HepG2 (cell line): ENCODE measurements around the gene RUNX3. TPM values are rescaled to one million over a fixed set of nuclear protein-coding genes. Genes with fewer than 3 reads are reported as not detected.

Source experiments
- CEBPB ChIP-seq: IDR thresholded peaks from 2 replicates; pipeline ENCODE4 v1.6.1; 2011; ENCODE audit warnings: low read depth, low read length, improper control_type of control experiment, borderline replicate concordance
- CHD4 ChIP-seq: fragments of 200-600 bp; sonication (generic); IDR thresholded peaks from 2 replicates; pipeline ENCODE4 v1.7.0; 2017; ENCODE audit warnings: mild to moderate bottlenecking, low read length, borderline replicate concordance
- ISX ChIP-seq: sonication (generic); formaldehyde crosslinking; conservative IDR thresholded peaks from 2 replicates; pipeline ENCODE4 v1.5.0; 2020; ENCODE audit warnings: missing genetic modification reagents
- MAF1 ChIP-seq: sonication (generic); formaldehyde crosslinking; IDR thresholded peaks from 2 replicates; pipeline ENCODE4 v1.5.0; 2020; ENCODE audit warnings: missing genetic modification reagents, borderline replicate concordance
- MTA1 ChIP-seq: sonication (generic); formaldehyde crosslinking; IDR thresholded peaks from 2 replicates; pipeline ENCODE4 v1.4.0; 2020; ENCODE audit warnings: missing genetic modification reagents, mild to moderate bottlenecking, borderline replicate concordance
- MTF1 ChIP-seq: sonication (generic); formaldehyde crosslinking; IDR thresholded peaks from 2 replicates; pipeline ENCODE4 v1.5.0; 2020; ENCODE audit warnings: missing genetic modification reagents
- NFATC3 ChIP-seq: sonication (generic); formaldehyde crosslinking; IDR thresholded peaks from 2 replicates; pipeline ENCODE4 v1.5.1; 2020; ENCODE audit warnings: mild to moderate bottlenecking, missing genetic modification reagents
- PHF20 ChIP-seq: sonication (generic); formaldehyde crosslinking; IDR thresholded peaks from 2 replicates; pipeline ENCODE4 v1.5.0; 2020; ENCODE audit warnings: mild to moderate bottlenecking, missing genetic modification reagents
- POLR2G ChIP-seq: fragments of 200-400 bp; formaldehyde crosslinking; IDR thresholded peaks from 2 replicates; pipeline ENCODE4 v1.6.1; 2018; ENCODE audit warnings: mild to moderate bottlenecking, low read depth, low read length, moderate library complexity
- RORA ChIP-seq: sonication (generic); formaldehyde crosslinking; IDR thresholded peaks from 2 replicates; pipeline ENCODE4 v1.5.0; 2020; ENCODE audit warnings: mild to moderate bottlenecking, missing genetic modification reagents, moderate library complexity
- SAP130 ChIP-seq: IDR thresholded peaks from 2 replicates; pipeline ENCODE4 v1.6.1; 2016; ENCODE audit warnings: low read depth
- SIX4 ChIP-seq: sonication (generic); formaldehyde crosslinking; IDR thresholded peaks from 2 replicates; pipeline ENCODE4 v1.4.0; 2020; ENCODE audit warnings: missing genetic modification reagents
- SP1 ChIP-seq, 2 experiments: fragments of 450-650 bp in 1 of 2; sonication (generic) in 1 of 2; formaldehyde crosslinking in 1 of 2; IDR thresholded peaks; 2 replicates each; pipeline versions ENCODE4 v1.4.0 to v1.6.1; 2016 to 2020; ENCODE audit warnings: missing genetic modification reagents in 1 of 2
- SRF ChIP-seq: IDR thresholded peaks from 2 replicates; pipeline ENCODE4 v1.6.1; 2011; ENCODE audit warnings: mild to moderate bottlenecking, low read depth, low read length, moderate library complexity
- TCF12 ChIP-seq, 2 experiments: fragments of 450-650 bp in 1 of 2; sonication (generic) in 1 of 2; formaldehyde crosslinking in 1 of 2; IDR thresholded peaks; 2 replicates each; pipeline versions ENCODE4 v1.6.1 to v1.8.0; 2017 to 2022; ENCODE audit warnings: antibody characterized with exemption in 1 of 2, mild to moderate bottlenecking in 1 of 2, missing genetic modification reagents in 1 of 2, moderate library complexity in 1 of 2
- U2AF2 ChIP-seq: fragments of 200-400 bp; formaldehyde crosslinking; IDR thresholded peaks from 2 replicates; pipeline ENCODE4 v1.6.1; 2017; ENCODE audit warnings: low read depth, mild to moderate bottlenecking, low read length
- ZEB1 ChIP-seq: IDR thresholded peaks from 2 replicates; pipeline ENCODE4 v1.6.1; 2012; ENCODE audit warnings: mild to moderate bottlenecking, low read depth, inconsistent platforms; ENCODE audit not compliant: insufficient replicate concordance
- ZFP37 ChIP-seq: sonication (generic); formaldehyde crosslinking; IDR thresholded peaks from 2 replicates; pipeline ENCODE4 v1.4.0; 2020; ENCODE audit warnings: missing genetic modification reagents, borderline replicate concordance
- ZKSCAN5 ChIP-seq: sonication (generic); formaldehyde crosslinking; IDR thresholded peaks from 2 replicates; pipeline ENCODE4 v1.5.1; 2020; ENCODE audit warnings: mild to moderate bottlenecking, missing genetic modification reagents
- ZNF3 ChIP-seq: IDR thresholded peaks from 2 replicates; pipeline ENCODE4 v1.7.0; 2017; ENCODE audit warnings: inconsistent platforms
- ZNF34 ChIP-seq: sonication (generic); formaldehyde crosslinking; IDR thresholded peaks from 2 replicates; pipeline ENCODE4 v1.4.0; 2020; ENCODE audit warnings: mild to moderate bottlenecking, missing genetic modification reagents, borderline replicate concordance
- ZSCAN20 ChIP-seq: sonication (generic); formaldehyde crosslinking; IDR thresholded peaks from 2 replicates; pipeline ENCODE4 v1.4.0; 2020; ENCODE audit warnings: missing genetic modification reagents, mild to moderate bottlenecking, borderline replicate concordance
- polyA plus RNA-seq, 8 experiments: library from polyadenylated mRNA; depleted of rRNA in 3 of 8; stranded (reverse) in 7 of 8; unstranded in 1 of 8; fragments of >200 nt; fragmentation: Illumina TruSeq in 4 of 8; extraction: Trizol in 4 of 8; gene quantifications; 2 replicates each; pipeline versions ENCODE4 v1.2.1 to v1.2.3, GENCODE V29; 2011 to 2016; ENCODE audit warnings: low read depth in 4 of 8, missing spikeins in 1 of 8, mixed read lengths in 1 of 8; ENCODE audit not compliant: insufficient read depth in 1 of 8
- total RNA-seq, 5 experiments: library from RNA; depleted of rRNA; stranded (reverse); fragments of >200 nt; fragmentation: Illumina TruSeq; extraction: Trizol; gene quantifications; 2 replicates each; pipeline ENCODE4 v1.2.3, GENCODE V29; 2016; ENCODE audit warnings: low read depth in 1 of 5
- TF ChIP-seq, protein P1 (sequence below): sonication (generic); formaldehyde crosslinking; IDR thresholded peaks from 2 replicates; pipeline ENCODE4 v1.5.1; 2020; ENCODE audit warnings: missing genetic modification reagents, mild to moderate bottlenecking, borderline replicate concordance
- TF ChIP-seq, protein P2 (sequence below), 2 experiments: fragments of 450-650 bp in 1 of 2; sonication (generic) in 1 of 2; formaldehyde crosslinking; IDR thresholded peaks; 2 replicates each; pipeline versions ENCODE4 v1.5.0 to v1.8.0; 2020 to 2022; ENCODE audit warnings: mild to moderate bottlenecking in 1 of 2, missing genetic modification reagents in 1 of 2
- TF ChIP-seq, protein P3 (sequence below): sonication (generic); formaldehyde crosslinking; IDR thresholded peaks from 2 replicates; pipeline ENCODE4 v1.4.0; 2020; ENCODE audit warnings: missing genetic modification reagents, borderline replicate concordance

Gene RUNX3
- total and polyA plus RNA-seq, 2 of the 13 experiments (the other 11 are each of a cell fraction or from before 2014, with no cell fraction given) = 0.04 to 0.22 TPM

- TF ChIP-seq PHF20 (CRISPR knock-in tag) (0 out of 2 replicates have a peak, but pooled peaks have one; percentile 39), MAF1 (CRISPR knock-in tag) (no peak), POLR2G (no peak), ZSCAN20 (CRISPR knock-in tag) (no peak), SAP130 (CRISPR knock-in tag) (peak; percentile 54; the same call in 1 of the 2 replicates), ZEB1 (peak; percentile 11), CHD4 (no peak), ZNF34 (CRISPR knock-in tag) (peak; percentile 74; the same call in 1 of the 2 replicates), RORA (CRISPR knock-in tag) (no peak), MTA1 (CRISPR knock-in tag) (no peak; the same call in 1 of the 2 replicates), ZNF3 (CRISPR knock-in tag) (no peak), SP1 (IDR thresholded peaks at IDR 0.05) (no peak), SP1 (CRISPR knock-in tag; IDR thresholded peaks at IDR 0.05) (no peak), MTF1 (no peak), ZFP37 (CRISPR knock-in tag) (no peak), U2AF2 (no peak), TCF12 (IDR thresholded peaks at IDR 0.05) (no peak), TCF12 (CRISPR knock-in tag; IDR thresholded peaks at IDR 0.05) (no peak), ISX (CRISPR knock-in tag) (no peak), CEBPB (peak; percentile 95), ZKSCAN5 (CRISPR knock-in tag) (no peak), SIX4 (CRISPR knock-in tag) (peak; percentile 50; the same call in 1 of the 2 replicates), SRF (no peak), NFATC3 (no peak)
- TF ChIP-seq, protein P1, sequence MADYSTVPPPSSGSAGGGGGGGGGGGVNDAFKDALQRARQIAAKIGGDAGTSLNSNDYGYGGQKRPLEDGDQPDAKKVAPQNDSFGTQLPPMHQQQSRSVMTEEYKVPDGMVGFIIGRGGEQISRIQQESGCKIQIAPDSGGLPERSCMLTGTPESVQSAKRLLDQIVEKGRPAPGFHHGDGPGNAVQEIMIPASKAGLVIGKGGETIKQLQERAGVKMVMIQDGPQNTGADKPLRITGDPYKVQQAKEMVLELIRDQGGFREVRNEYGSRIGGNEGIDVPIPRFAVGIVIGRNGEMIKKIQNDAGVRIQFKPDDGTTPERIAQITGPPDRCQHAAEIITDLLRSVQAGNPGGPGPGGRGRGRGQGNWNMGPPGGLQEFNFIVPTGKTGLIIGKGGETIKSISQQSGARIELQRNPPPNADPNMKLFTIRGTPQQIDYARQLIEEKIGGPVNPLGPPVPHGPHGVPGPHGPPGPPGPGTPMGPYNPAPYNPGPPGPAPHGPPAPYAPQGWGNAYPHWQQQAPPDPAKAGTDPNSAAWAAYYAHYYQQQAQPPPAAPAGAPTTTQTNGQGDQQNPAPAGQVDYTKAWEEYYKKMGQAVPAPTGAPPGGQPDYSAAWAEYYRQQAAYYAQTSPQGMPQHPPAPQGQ (CRISPR knock-in tag) = no peak
- TF ChIP-seq, protein P2, sequence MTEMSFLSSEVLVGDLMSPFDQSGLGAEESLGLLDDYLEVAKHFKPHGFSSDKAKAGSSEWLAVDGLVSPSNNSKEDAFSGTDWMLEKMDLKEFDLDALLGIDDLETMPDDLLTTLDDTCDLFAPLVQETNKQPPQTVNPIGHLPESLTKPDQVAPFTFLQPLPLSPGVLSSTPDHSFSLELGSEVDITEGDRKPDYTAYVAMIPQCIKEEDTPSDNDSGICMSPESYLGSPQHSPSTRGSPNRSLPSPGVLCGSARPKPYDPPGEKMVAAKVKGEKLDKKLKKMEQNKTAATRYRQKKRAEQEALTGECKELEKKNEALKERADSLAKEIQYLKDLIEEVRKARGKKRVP (CRISPR knock-in tag; IDR thresholded peaks at IDR 0.05) = peak in 1 of 2 experiments; percentile 89; a peak in 2 of 4 replicates
- TF ChIP-seq, protein P3, sequence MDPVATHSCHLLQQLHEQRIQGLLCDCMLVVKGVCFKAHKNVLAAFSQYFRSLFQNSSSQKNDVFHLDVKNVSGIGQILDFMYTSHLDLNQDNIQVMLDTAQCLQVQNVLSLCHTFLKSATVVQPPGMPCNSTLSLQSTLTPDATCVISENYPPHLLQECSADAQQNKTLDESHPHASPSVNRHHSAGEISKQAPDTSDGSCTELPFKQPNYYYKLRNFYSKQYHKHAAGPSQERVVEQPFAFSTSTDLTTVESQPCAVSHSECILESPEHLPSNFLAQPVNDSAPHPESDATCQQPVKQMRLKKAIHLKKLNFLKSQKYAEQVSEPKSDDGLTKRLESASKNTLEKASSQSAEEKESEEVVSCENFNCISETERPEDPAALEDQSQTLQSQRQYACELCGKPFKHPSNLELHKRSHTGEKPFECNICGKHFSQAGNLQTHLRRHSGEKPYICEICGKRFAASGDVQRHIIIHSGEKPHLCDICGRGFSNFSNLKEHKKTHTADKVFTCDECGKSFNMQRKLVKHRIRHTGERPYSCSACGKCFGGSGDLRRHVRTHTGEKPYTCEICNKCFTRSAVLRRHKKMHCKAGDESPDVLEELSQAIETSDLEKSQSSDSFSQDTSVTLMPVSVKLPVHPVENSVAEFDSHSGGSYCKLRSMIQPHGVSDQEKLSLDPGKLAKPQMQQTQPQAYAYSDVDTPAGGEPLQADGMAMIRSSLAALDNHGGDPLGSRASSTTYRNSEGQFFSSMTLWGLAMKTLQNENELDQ = no peak
These were observed 14.1 kb downstream of the RUNX3 start (continued) for GRCh38 chr1:24915816-24916602.
